GM21367 (cell line): ENCODE measurements around the gene SOWAHB.

Experiments
- ATAC-seq: cut with Tn5 transposase; IDR thresholded peaks from one replicate; pipeline ENCODE4 v1.9.1; 2021; ENCODE audit not compliant: unreplicated experiment

SOWAHB gene

GRCh38 chr4:76897536-76898384 lies at the start of gene SOWAHB:
Gene SOWAHB (minus strand): TSS chr4:76898144. CDS start chr4:76897849, 295 bp downstream.
- ATAC-seq = no peak

- no peak for ATAC-seq
Observed at GRCh38 chr4:76947369-76947768, 49.4 kb upstream of the SOWAHB start.

- ATAC-seq = no peak
Observed at GRCh38 chr4:76943790-76944189, 45.8 kb upstream of the SOWAHB start.

GRCh38 chr4:76943129-76943620 lies 45.2 kb upstream of the SOWAHB start:
- no peak for ATAC-seq

GRCh38 chr4:76939184-76939583 lies 41.2 kb upstream of the SOWAHB start:
- ATAC-seq = no peak

- no peak for ATAC-seq
Observed at GRCh38 chr4:76931576-76932276, 33.8 kb upstream of the SOWAHB start.

- ATAC-seq = no peak
Observed at GRCh38 chr4:76931087-76931486, 33.1 kb upstream of the SOWAHB start.

- no peak for ATAC-seq
Observed at GRCh38 chr4:76930685-76931084, 32.7 kb upstream of the SOWAHB start.

- no peak for ATAC-seq
Observed at GRCh38 chr4:76926841-76927240, 28.9 kb upstream of the SOWAHB start.

GRCh38 chr4:76923619-76924357 lies 25.8 kb upstream of the SOWAHB start:
- ATAC-seq = no peak

- ATAC-seq = no peak
Observed at GRCh38 chr4:76920715-76921114, 22.8 kb upstream of the SOWAHB start.

- ATAC-seq = no peak
Observed at GRCh38 chr4:76909711-76910110, 11.8 kb upstream of the SOWAHB start.

- no peak for ATAC-seq
Observed at GRCh38 chr4:76905521-76905920, 7.6 kb upstream of the SOWAHB start.

GRCh38 chr4:76904646-76905190 lies 6.8 kb upstream of the SOWAHB start:
- ATAC-seq = no peak

- ATAC-seq = no peak
Observed at GRCh38 chr4:76902233-76902890, 4.4 kb upstream of the SOWAHB start.

- no peak for ATAC-seq
Observed at GRCh38 chr4:76898949-76899645, 1.2 kb upstream of the SOWAHB start.

- ATAC-seq = no peak
Observed at GRCh38 chr4:76898385-76898692, 395 bp upstream of the SOWAHB start.

- no peak for ATAC-seq
Observed at GRCh38 chr4:76896614-76897535, 1.1 kb downstream of the SOWAHB start.

GRCh38 chr4:76896048-76896447 lies 1.9 kb downstream of the SOWAHB start:
- no peak for ATAC-seq
